GM12873 (cell line): ENCODE results near the gene SERPINE3.

Experiments used
- CTCF ChIP-seq: IDR thresholded peaks from 2 replicates; pipeline ENCODE4 v1.5.1; 2012; ENCODE audit warnings: low read depth, mild to moderate bottlenecking, moderate library complexity, low read length, control low read depth; ENCODE audit not compliant: insufficient read depth; ENCODE audit errors: missing control alignments

SERPINE3 gene

GRCh38 chr13:51339354-51339753, at the start of gene SERPINE3:
Gene SERPINE3 (plus strand): TSS chr13:51339691. CDS start chr13:51341092, 1,401 bp downstream.
- no peak for TF ChIP-seq CTCF

GRCh38 chr13:51291341-51291740, 48.1 kb upstream of the SERPINE3 start:
- TF ChIP-seq CTCF, result no peak

GRCh38 chr13:51292000-51292565, 47.4 kb upstream of the SERPINE3 start:
- no peak for TF ChIP-seq CTCF

GRCh38 chr13:51297556-51297955, 41.9 kb upstream of the SERPINE3 start:
- TF ChIP-seq CTCF, result no peak

- TF ChIP-seq CTCF, result no peak
Measured at GRCh38 chr13:51298812-51299211, 40.7 kb upstream of the SERPINE3 start.

- no peak for TF ChIP-seq CTCF
Measured at GRCh38 chr13:51303063-51303552, 36.4 kb upstream of the SERPINE3 start.

GRCh38 chr13:51303882-51304281, 35.6 kb upstream of the SERPINE3 start:
- no peak for TF ChIP-seq CTCF
